Measurements from ENCODE around the gene SLFNL1.

SLFNL1 gene

DNA sequence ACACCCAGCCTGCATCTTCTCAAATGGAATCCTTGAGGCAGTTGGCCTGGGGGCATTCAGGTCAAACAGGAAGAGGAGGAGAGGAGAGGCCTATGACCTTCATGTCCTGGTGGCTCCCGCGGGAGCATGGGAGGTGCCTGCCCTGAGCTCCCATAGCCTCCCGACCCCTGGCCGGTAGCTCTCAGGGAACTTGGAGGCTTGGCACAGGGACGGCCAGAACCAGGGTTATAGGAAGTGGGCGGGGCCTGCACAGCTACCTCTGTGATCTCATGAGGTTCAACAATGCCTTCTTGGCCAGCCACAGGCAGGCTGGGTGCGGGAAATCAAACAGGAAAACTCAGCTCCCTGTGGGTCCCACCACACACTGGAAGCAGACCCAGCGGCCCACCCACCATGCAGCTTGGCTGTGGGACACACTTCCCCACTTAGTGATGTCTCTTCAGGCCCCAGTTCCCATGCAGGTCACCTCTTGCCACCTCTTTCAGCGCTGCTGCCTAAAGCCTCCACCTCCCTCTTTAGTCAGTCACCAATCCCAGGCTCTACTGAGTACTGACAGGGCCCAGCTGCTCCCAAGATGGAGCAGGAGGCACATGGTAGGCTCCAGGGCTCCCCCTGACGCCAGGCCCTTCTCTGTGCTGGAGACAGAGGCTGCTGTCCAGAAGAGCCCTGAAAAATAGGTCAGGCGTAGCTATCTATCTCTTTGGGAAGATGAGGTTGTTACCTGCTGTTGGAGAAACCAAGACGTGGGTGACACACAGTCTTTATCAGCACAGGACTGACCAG lies at the start of gene SLFNL1:
Gene SLFNL1, minus strand, starts transcription at position 200 of the 783 bp plus-strand sequence. CDS start 1,065 bp downstream, outside the sequence.
- Histone ChIP-seq H3K27ac (no peak within 1 kb of the TSS), H3K9ac (no peak within 1 kb of the TSS), H4K20me1 (ENCODE audit: insufficient read depth) (no peaks in the 10 kb centered on the region), H3K4me2 (no peak within 1 kb of the TSS), H3K27me3 (ENCODE audit: insufficient read depth, low read depth) (no peaks in the 10 kb centered on the region), H3K36me3 (ENCODE audit: insufficient read depth) (no peaks in the 10 kb centered on the region), H3K4me3 (IDR thresholded peaks at IDR 0.05; ENCODE audit: insufficient read depth, low read depth, low read length) (no peak within 1 kb of the TSS), H3K79me2 (ENCODE audit: insufficient read depth, low read depth) (no peaks in the 10 kb centered on the region), H3K4me1 (ENCODE audit: low read depth, poor library complexity, severe bottlenecking) (no peaks in the 10 kb centered on the region), H2AFZ (ENCODE audit: low read depth) (no peak within 1 kb of the TSS)
- TF ChIP-seq, protein P1, sequence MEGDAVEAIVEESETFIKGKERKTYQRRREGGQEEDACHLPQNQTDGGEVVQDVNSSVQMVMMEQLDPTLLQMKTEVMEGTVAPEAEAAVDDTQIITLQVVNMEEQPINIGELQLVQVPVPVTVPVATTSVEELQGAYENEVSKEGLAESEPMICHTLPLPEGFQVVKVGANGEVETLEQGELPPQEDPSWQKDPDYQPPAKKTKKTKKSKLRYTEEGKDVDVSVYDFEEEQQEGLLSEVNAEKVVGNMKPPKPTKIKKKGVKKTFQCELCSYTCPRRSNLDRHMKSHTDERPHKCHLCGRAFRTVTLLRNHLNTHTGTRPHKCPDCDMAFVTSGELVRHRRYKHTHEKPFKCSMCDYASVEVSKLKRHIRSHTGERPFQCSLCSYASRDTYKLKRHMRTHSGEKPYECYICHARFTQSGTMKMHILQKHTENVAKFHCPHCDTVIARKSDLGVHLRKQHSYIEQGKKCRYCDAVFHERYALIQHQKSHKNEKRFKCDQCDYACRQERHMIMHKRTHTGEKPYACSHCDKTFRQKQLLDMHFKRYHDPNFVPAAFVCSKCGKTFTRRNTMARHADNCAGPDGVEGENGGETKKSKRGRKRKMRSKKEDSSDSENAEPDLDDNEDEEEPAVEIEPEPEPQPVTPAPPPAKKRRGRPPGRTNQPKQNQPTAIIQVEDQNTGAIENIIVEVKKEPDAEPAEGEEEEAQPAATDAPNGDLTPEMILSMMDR (conservative IDR thresholded peaks at IDR 0.05; ENCODE audit: low read depth, low read length): no peak

DNA sequence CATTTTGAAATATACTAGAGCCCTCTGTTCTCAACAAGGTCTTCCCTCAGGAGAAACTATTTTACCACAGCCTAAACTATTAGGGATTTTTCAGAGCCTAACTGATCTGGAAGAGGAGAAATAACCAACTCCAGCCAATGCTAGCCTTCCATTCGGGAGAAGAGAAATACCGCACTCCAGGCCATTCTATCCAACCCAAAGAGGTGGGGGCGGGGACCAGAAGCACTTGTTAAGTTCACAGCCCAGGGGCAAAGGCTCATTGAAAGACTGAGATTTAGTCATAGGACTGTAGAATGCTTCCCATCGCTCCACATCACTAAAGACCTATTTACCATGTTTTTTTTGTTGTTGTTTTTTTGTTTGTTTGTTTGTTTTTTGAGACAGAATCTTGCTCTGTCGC lies 35.4 kb upstream of the SLFNL1 start:
- H3K27me3 ChIP-seq (ENCODE audit: insufficient read depth, low read depth): no peaks in the 10 kb centered on the region
- no peak overlapping the region for H3K9ac ChIP-seq
- H3K4me3 ChIP-seq (IDR thresholded peaks at IDR 0.05; ENCODE audit: insufficient read depth, low read depth, low read length): no peak overlapping the region
- H3K79me2 ChIP-seq (ENCODE audit: insufficient read depth, low read depth): no peaks in the 10 kb centered on the region
- no peaks in the 10 kb centered on the region for H4K20me1 ChIP-seq (ENCODE audit: insufficient read depth)
- no peaks in the 10 kb centered on the region for H3K4me1 ChIP-seq (ENCODE audit: low read depth, poor library complexity, severe bottlenecking)
- no peaks in the 10 kb centered on the region for H3K36me3 ChIP-seq (ENCODE audit: insufficient read depth)
- TF ChIP-seq, protein P1 (conservative IDR thresholded peaks at IDR 0.05; ENCODE audit: low read depth, low read length): no peak
- H3K4me2 ChIP-seq: no peak overlapping the region
- no peak overlapping the region for H2AFZ ChIP-seq (ENCODE audit: low read depth)
- no peak overlapping the region for H3K27ac ChIP-seq

DNA sequence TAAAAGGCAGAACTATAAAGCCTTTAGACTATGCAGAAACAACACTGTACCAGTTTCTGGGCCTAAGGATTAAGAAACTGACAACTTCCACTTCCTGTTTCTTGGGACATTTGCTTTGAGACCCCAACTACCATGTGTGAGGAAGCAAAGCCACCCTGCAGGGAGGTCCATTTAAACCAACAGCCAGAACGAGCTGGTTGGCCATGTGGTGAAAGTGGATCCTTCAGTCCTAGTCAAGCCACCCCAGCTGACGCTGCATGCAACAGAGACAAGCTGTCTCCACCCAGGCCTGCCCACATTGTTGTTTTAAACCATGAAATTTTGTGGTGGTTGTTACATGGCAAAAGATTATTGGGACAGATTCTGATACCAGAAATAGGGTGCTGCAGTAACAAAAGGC lies 31.8 kb upstream of the SLFNL1 start:
- H3K27me3 ChIP-seq (ENCODE audit: insufficient read depth, low read depth): no peaks in the 10 kb centered on the region
- no peaks in the 10 kb centered on the region for H3K4me1 ChIP-seq (ENCODE audit: low read depth, poor library complexity, severe bottlenecking)
- no peak overlapping the region for H3K9ac ChIP-seq
- TF ChIP-seq, protein P1 (conservative IDR thresholded peaks at IDR 0.05; ENCODE audit: low read depth, low read length): no peak
- no peak overlapping the region for H3K4me3 ChIP-seq (IDR thresholded peaks at IDR 0.05; ENCODE audit: insufficient read depth, low read depth, low read length)
- no peaks in the 10 kb centered on the region for H4K20me1 ChIP-seq (ENCODE audit: insufficient read depth)
- no peaks in the 10 kb centered on the region for H3K36me3 ChIP-seq (ENCODE audit: insufficient read depth)
- H2AFZ ChIP-seq (ENCODE audit: low read depth): no peak overlapping the region
- H3K79me2 ChIP-seq (ENCODE audit: insufficient read depth, low read depth): no peaks in the 10 kb centered on the region
- H3K27ac ChIP-seq: no peak overlapping the region
- H3K4me2 ChIP-seq: no peak overlapping the region

DNA sequence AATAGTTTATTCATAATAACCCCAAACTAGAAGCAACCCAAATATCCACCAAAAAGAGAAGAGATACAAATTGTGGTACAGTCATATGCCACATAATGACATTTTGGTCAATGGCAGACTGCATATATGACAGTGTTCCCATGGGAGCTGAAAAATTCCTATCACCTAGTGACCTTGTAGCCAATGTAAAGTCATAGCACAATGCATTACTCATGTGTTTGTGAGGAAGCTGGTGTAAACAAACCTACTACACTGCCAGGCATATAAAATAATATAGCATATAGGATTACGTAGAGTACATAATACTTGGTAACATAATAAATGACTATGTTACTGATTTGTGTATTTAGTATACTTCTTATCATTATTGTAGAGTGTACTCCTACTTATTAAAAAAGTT lies 29.5 kb upstream of the SLFNL1 start:
- no peaks in the 10 kb centered on the region for H3K79me2 ChIP-seq (ENCODE audit: insufficient read depth, low read depth)
- H3K4me2 ChIP-seq: no peak overlapping the region
- H3K9ac ChIP-seq: no peak overlapping the region
- TF ChIP-seq, protein P1 (conservative IDR thresholded peaks at IDR 0.05; ENCODE audit: low read depth, low read length): no peak
- no peaks in the 10 kb centered on the region for H4K20me1 ChIP-seq (ENCODE audit: insufficient read depth)
- H2AFZ ChIP-seq (ENCODE audit: low read depth): no peak overlapping the region
- H3K4me1 ChIP-seq (ENCODE audit: low read depth, poor library complexity, severe bottlenecking): no peaks in the 10 kb centered on the region
- no peak overlapping the region for H3K27ac ChIP-seq
- no peaks in the 10 kb centered on the region for H3K27me3 ChIP-seq (ENCODE audit: insufficient read depth, low read depth)
- no peaks in the 10 kb centered on the region for H3K36me3 ChIP-seq (ENCODE audit: insufficient read depth)
- no peak overlapping the region for H3K4me3 ChIP-seq (IDR thresholded peaks at IDR 0.05; ENCODE audit: insufficient read depth, low read depth, low read length)
